Liver (tissue), 9 donors: Measurements from ENCODE around the gene PIK3CG. TPM values are rescaled to one million over a fixed set of nuclear protein-coding genes. Genes with fewer than 3 reads are reported as not detected.
"Not testable (repeated sequence)": the region's sequence is repeated elsewhere in the genome, so short reads cannot be mapped to it uniquely, and the experiment has no call there.

Source experiments
- DNase-seq: peaks from one replicate; pipeline ENCODE4 v3.0.0-alpha.2; 2017; ENCODE audit warnings: low spot score
- H3K27ac ChIP-seq, 2 donors: one replicate each; pipeline ENCODE4 v1.7.0; 2013; ENCODE audit warnings: inconsistent platforms in 2 of 2, low read length in 2 of 2, control low read depth in 1 of 2, low read depth in 1 of 2, mild to moderate bottlenecking in 1 of 2
- H3K27me3 ChIP-seq, 4 donors: one replicate each; pipeline versions ENCODE4 v1.6.1 to v1.7.0; 2013; ENCODE audit warnings: low read length in 3 of 4, inconsistent platforms in 1 of 4, mild to moderate bottlenecking in 1 of 4, moderate library complexity in 1 of 4; ENCODE audit not compliant: control insufficient read depth in 4 of 4, insufficient read depth in 4 of 4
- H3K36me3 ChIP-seq, 4 donors: one replicate each; pipeline versions ENCODE4 v1.6.1 to v1.7.0; 2013; ENCODE audit warnings: low read length in 3 of 4, mild to moderate bottlenecking in 3 of 4, low read depth in 1 of 4, moderate library complexity in 1 of 4; ENCODE audit not compliant: control insufficient read depth in 4 of 4, insufficient read depth in 3 of 4
- H3K4me1 ChIP-seq, 4 donors: one replicate each; pipeline versions ENCODE4 v1.6.1 to v1.7.0; 2013; ENCODE audit warnings: low read length in 3 of 4, mild to moderate bottlenecking in 3 of 4, moderate library complexity in 1 of 4; ENCODE audit not compliant: control insufficient read depth in 4 of 4, insufficient read depth in 4 of 4
- H3K4me3 ChIP-seq, 3 donors: one replicate each; pipeline versions ENCODE4 v1.6.1 to v1.7.0; 2013; ENCODE audit warnings: low read length in 3 of 3, control low read depth in 1 of 3, low read depth in 1 of 3, mild to moderate bottlenecking in 1 of 3
- H3K9ac ChIP-seq, 2 donors: one replicate each; pipeline ENCODE4 v1.7.0; 2013; ENCODE audit warnings: low read length in 2 of 2, mild to moderate bottlenecking in 2 of 2, moderate library complexity in 2 of 2, control low read depth in 1 of 2, low read depth in 1 of 2
- H3K9me3 ChIP-seq, 4 donors: one replicate each; pipeline versions ENCODE4 v1.6.1 to v1.7.0; 2013; ENCODE audit warnings: low read length in 3 of 4; ENCODE audit not compliant: control insufficient read depth in 4 of 4
- HNF4A ChIP-seq, 2 donors: conservative IDR thresholded peaks; 2 replicates each; pipeline ENCODE4 v1.6.1; 2016; ENCODE audit warnings: antibody characterized with exemption in 2 of 2, mild to moderate bottlenecking in 2 of 2
- JUND ChIP-seq, 2 donors: IDR thresholded peaks; 2 replicates each; pipeline ENCODE4 v1.6.1; 2016; ENCODE audit warnings: antibody characterized with exemption in 2 of 2
- NR2F2 ChIP-seq: IDR thresholded peaks from 2 replicates; pipeline ENCODE4 v1.6.1; 2016; ENCODE audit warnings: antibody characterized with exemption
- RXRA ChIP-seq, 2 donors: IDR thresholded peaks; 2 replicates each; pipeline ENCODE4 v1.6.1; 2017 to 2018; ENCODE audit warnings: antibody characterized with exemption in 2 of 2, mild to moderate bottlenecking in 1 of 2
- SP1 ChIP-seq: IDR thresholded peaks from 2 replicates; pipeline ENCODE4 v1.6.1; 2018; ENCODE audit warnings: antibody characterized with exemption, mild to moderate bottlenecking
- TAF1 ChIP-seq: conservative IDR thresholded peaks from 2 replicates; pipeline ENCODE4 v1.6.1; 2016; ENCODE audit warnings: antibody characterized with exemption, mild to moderate bottlenecking
- YY1 ChIP-seq: IDR thresholded peaks from 2 replicates; pipeline ENCODE4 v1.6.1; 2016; ENCODE audit warnings: antibody characterized with exemption, mild to moderate bottlenecking
- WGBS: extraction: QIAGEN DNeasy Blood & Tissue Kit; methylation state at CpG from one replicate; pipeline ENCODE4 v1.1.7; 2013; 5-methylcytosine and 5-hydroxymethylcytosine counted together
- polyA plus RNA-seq, 2 donors: library from polyadenylated mRNA; stranded (reverse) in 1 of 2; unstranded in 1 of 2; fragments of 200-250 nt in 1 of 2; fragments of >200 nt in 1 of 2; fragmentation: Nextera tagmentation in 1 of 2; extraction: Ambion mirVana in 1 of 2; gene quantifications; one replicate each; pipeline versions ENCODE4 v1.2.1 to v1.2.3, GENCODE V29; 2013 to 2015
- total RNA-seq, 2 donors: library from RNA; depleted of rRNA; stranded (reverse); fragments of >200 nt; gene quantifications; one replicate each; pipeline ENCODE4 v1.2.3, GENCODE V29; 2014
- TF ChIP-seq, protein P1 (sequence below): IDR thresholded peaks from 2 replicates; pipeline ENCODE4 v1.6.1; 2016; ENCODE audit warnings: antibody characterized with exemption, mild to moderate bottlenecking
- TF ChIP-seq, protein P2 (sequence below): IDR thresholded peaks from 2 replicates; pipeline ENCODE4 v1.6.1; 2016; ENCODE audit warnings: antibody characterized with exemption
- TF ChIP-seq, protein P3 (sequence below): fragments of 150-350 bp; IDR thresholded peaks from 2 replicates; pipeline ENCODE4 v1.5.1; 2017; ENCODE audit warnings: improper control_type of control experiment, low read depth, low read length; ENCODE audit not compliant: missing input control
- TF ChIP-seq, protein P4 (sequence below): IDR thresholded peaks from 2 replicates; pipeline ENCODE4 v1.6.1; 2016; ENCODE audit warnings: antibody characterized with exemption
- TF ChIP-seq, protein P5 (sequence below): IDR thresholded peaks from 2 replicates; pipeline ENCODE4 v1.6.1; 2016; ENCODE audit warnings: antibody characterized with exemption
- donor health status: healthy.
- donor health status: healthy.
- donor health status: healthy.
- donor health status: healthy.
- donor health status: healthy.

The PIK3CG gene
- total and polyA plus RNA-seq, 4 donors: 0.36 to 4.1 (median 1.3) TPM

DNA sequence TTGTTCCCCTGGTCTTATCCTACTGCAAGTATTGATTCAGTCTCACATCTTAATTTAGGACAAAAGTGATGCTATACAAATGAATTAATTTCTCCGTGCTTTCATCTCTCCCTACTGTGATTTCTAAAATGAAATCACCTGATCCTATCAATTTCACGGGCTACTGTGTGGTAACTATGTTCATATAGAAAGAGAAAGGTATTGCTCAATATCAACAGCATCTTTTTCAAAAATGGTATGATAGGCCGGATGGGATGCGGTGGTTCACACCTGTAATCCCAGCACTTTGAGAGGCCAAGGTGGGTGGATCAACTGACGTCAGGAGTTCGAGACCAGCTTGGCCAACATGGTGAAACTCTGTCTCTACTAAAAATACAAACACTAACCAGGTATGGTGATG, 71.2 kb downstream of the PIK3CG start:
- Histone ChIP-seq H3K4me3 (no peak overlapping the region), H3K9me3 (no peaks in the 10 kb centered on the region), H3K27ac (no peak overlapping the region), H3K9ac (no peak overlapping the region), H3K27me3 (no peaks in the 10 kb centered on the region), H3K4me1 (no peaks in the 10 kb centered on the region), H3K36me3 (no peaks in the 10 kb centered on the region)
- DNase-seq: no peak
- WGBS: 94% methylated on average over 6 of the region's 6 CpGs
- TF ChIP-seq SP1 (no peak), YY1 (no peak), HNF4A (conservative IDR thresholded peaks at IDR 0.05) (no peak), TAF1 (no peak), RXRA (IDR thresholded peaks at IDR 0.05) (no peak), JUND (IDR thresholded peaks at IDR 0.05) (no peak), NR2F2 (no peak)
- TF ChIP-seq, protein P1, sequence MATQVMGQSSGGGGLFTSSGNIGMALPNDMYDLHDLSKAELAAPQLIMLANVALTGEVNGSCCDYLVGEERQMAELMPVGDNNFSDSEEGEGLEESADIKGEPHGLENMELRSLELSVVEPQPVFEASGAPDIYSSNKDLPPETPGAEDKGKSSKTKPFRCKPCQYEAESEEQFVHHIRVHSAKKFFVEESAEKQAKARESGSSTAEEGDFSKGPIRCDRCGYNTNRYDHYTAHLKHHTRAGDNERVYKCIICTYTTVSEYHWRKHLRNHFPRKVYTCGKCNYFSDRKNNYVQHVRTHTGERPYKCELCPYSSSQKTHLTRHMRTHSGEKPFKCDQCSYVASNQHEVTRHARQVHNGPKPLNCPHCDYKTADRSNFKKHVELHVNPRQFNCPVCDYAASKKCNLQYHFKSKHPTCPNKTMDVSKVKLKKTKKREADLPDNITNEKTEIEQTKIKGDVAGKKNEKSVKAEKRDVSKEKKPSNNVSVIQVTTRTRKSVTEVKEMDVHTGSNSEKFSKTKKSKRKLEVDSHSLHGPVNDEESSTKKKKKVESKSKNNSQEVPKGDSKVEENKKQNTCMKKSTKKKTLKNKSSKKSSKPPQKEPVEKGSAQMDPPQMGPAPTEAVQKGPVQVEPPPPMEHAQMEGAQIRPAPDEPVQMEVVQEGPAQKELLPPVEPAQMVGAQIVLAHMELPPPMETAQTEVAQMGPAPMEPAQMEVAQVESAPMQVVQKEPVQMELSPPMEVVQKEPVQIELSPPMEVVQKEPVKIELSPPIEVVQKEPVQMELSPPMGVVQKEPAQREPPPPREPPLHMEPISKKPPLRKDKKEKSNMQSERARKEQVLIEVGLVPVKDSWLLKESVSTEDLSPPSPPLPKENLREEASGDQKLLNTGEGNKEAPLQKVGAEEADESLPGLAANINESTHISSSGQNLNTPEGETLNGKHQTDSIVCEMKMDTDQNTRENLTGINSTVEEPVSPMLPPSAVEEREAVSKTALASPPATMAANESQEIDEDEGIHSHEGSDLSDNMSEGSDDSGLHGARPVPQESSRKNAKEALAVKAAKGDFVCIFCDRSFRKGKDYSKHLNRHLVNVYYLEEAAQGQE: no peak
- TF ChIP-seq, protein P2, sequence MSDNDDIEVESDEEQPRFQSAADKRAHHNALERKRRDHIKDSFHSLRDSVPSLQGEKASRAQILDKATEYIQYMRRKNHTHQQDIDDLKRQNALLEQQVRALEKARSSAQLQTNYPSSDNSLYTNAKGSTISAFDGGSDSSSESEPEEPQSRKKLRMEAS: no peak
- TF ChIP-seq, protein P3, sequence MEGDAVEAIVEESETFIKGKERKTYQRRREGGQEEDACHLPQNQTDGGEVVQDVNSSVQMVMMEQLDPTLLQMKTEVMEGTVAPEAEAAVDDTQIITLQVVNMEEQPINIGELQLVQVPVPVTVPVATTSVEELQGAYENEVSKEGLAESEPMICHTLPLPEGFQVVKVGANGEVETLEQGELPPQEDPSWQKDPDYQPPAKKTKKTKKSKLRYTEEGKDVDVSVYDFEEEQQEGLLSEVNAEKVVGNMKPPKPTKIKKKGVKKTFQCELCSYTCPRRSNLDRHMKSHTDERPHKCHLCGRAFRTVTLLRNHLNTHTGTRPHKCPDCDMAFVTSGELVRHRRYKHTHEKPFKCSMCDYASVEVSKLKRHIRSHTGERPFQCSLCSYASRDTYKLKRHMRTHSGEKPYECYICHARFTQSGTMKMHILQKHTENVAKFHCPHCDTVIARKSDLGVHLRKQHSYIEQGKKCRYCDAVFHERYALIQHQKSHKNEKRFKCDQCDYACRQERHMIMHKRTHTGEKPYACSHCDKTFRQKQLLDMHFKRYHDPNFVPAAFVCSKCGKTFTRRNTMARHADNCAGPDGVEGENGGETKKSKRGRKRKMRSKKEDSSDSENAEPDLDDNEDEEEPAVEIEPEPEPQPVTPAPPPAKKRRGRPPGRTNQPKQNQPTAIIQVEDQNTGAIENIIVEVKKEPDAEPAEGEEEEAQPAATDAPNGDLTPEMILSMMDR: no peak
- TF ChIP-seq, protein P4, sequence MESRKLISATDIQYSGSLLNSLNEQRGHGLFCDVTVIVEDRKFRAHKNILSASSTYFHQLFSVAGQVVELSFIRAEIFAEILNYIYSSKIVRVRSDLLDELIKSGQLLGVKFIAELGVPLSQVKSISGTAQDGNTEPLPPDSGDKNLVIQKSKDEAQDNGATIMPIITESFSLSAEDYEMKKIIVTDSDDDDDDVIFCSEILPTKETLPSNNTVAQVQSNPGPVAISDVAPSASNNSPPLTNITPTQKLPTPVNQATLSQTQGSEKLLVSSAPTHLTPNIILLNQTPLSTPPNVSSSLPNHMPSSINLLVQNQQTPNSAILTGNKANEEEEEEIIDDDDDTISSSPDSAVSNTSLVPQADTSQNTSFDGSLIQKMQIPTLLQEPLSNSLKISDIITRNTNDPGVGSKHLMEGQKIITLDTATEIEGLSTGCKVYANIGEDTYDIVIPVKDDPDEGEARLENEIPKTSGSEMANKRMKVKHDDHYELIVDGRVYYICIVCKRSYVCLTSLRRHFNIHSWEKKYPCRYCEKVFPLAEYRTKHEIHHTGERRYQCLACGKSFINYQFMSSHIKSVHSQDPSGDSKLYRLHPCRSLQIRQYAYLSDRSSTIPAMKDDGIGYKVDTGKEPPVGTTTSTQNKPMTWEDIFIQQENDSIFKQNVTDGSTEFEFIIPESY: no peak
- TF ChIP-seq, protein P5, sequence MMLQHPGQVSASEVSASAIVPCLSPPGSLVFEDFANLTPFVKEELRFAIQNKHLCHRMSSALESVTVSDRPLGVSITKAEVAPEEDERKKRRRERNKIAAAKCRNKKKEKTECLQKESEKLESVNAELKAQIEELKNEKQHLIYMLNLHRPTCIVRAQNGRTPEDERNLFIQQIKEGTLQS: no peak

DNA sequence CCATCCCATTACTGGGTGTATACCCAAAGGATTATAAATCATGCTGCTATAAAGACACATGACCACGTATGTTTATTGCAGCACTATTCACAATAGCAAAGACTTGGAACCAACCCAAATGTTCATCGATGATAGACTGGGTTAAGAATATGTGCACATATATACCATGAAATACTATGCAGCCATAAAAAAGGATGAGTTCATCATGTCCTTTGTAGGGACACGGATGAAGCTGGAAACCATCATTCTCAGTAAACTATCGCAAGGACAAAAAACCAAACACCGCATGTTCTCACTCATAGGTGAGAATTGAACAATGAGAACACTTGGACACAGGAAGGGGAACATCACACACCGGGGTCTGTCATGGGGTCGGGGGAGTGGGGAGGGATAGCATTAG, 73.0 kb downstream of the PIK3CG start:
- not testable (repeated sequence) for H3K27ac ChIP-seq, H3K27me3 ChIP-seq, H3K9me3 ChIP-seq, DNase-seq, H3K9ac ChIP-seq, H3K4me1 ChIP-seq, H3K4me3 ChIP-seq, H3K36me3 ChIP-seq
- 88% methylated on average over 7 of the region's 7 CpGs for WGBS
